ENCODE data around the gene CHSY1. TPM values are rescaled to one million over a fixed set of nuclear protein-coding genes. Genes with fewer than 3 reads are reported as not detected.
A peak's percentile ranks its signal among the peaks of the same experiment; 100 is the strongest.
"Not testable (repeated sequence)": the region's sequence is repeated elsewhere in the genome, so short reads cannot be mapped to it uniquely, and the experiment has no call there.

Gene CHSY1
- total and polyA plus RNA-seq, 2 of the 13 experiments (the other 11 are each of a cell fraction or from before 2014, with no cell fraction given) = 13.3 to 13.7 TPM

GRCh38 chr15:101125881-101126428 lies 125.9 kb downstream of the CHSY1 start:
- intact Hi-C loops (cut with micrococcal nuclease; ENCODE audit: unreplicated experiment) = loop anchor here (5.0 to 10.0 kb wide), 2 partner anchors 34 to 129 kb away; partner anchors contain the start of gene CHSY1
- CTCF ChIA-PET (ENCODE audit: low intra/inter-chr PET ratio, low total read pairs) = not testable (repeated sequence)

More at GRCh38 chr15:101125881-101126428, 125.9 kb downstream of the CHSY1 start:
- FAIRE-seq; H2AFZ ChIP-seq (ENCODE audit: low read length); BruUV-seq (replicated peaks); H3K4me3 ChIP-seq (replicated peaks in 1 of 3; ENCODE audit: insufficient read depth in 1 of 3, low read depth in 2 of 3, low read length in 3 of 3); H3K9ac ChIP-seq (ENCODE audit: insufficient read depth, low read depth, low read length); ATAC-seq; H4K20me1 ChIP-seq (ENCODE audit: insufficient read depth, low read length); H3K27ac ChIP-seq (ENCODE audit: extremely low read length, insufficient read depth, low read length); POLR2A ChIA-PET; DNase-seq (ENCODE audit: low spot score); H3K79me2 ChIP-seq (ENCODE audit: insufficient read depth, low read length); H3K9me3 ChIP-seq (ENCODE audit: low read length); H3K36me3 ChIP-seq (replicated peaks in 1 of 2; ENCODE audit: control insufficient read depth in 1 of 2, insufficient read depth in 2 of 2, low read length in 2 of 2): not testable (repeated sequence)
- TF ChIP-seq RARA (CRISPR knock-in tag; IDR thresholded peaks at IDR 0.05) = 0 out of 2 replicates have a peak, but pooled peaks have one; percentile 18
- H3K4me1 ChIP-seq (ENCODE audit: insufficient read depth, low read length) = peaks cover 49% of the 10 kb centered on the region
- H3K27me3 ChIP-seq (ENCODE audit: control insufficient read depth in 1 of 2, insufficient read depth in 2 of 2, low read length in 2 of 2) = peaks cover 4 to 42% of the 10 kb centered on the region in 2 experiments; a peak in 3 of 5 replicates
- WGBS (ENCODE audit: low lambda C conversion rate) = 14% methylated on average over 13 of the region's 13 CpGs
- in situ Hi-C loops (cut with HindIII; ENCODE audit: extremely low pct_ligation_motif_present, low pct_unique_long_range_greater_than_20kb) = loop anchor here (5.0 kb wide), 1 partner anchor 34 kb away; no protein-coding TSS in a partner anchor
- H3K4me2 ChIP-seq (ENCODE audit: low read depth, low read length) = 0 out of 2 replicates have a peak overlapping the region, but pooled peaks have one; percentile 8

Other genes with a start within 250 kb of the CHSY1 start
- 31.6 and 63.0 TPM in 2 replicates for gene SELENOS, start 25.4 kb upstream of the CHSY1 start, total RNA-seq (2016; rRNA removed; fragmentation: Illumina TruSeq; extraction: Trizol)
- gene SELENOS, start 25.4 kb upstream of the CHSY1 start, polyA plus RNA-seq (2011; rRNA removed) = 56.6 and 66.1 TPM in 2 replicates
- gene SNRPA1, start 43.2 kb upstream of the CHSY1 start, total RNA-seq (2016; rRNA removed; fragmentation: Illumina TruSeq; extraction: Trizol) = 41.2 and 72.5 TPM in 2 replicates
- 80.0 and 108 TPM in 2 replicates for gene SNRPA1, start 43.2 kb upstream of the CHSY1 start, polyA plus RNA-seq (2011; rRNA removed)
- gene PCSK6, start 237.7 kb upstream of the CHSY1 start, total RNA-seq (2016; rRNA removed; fragmentation: Illumina TruSeq; extraction: Trizol) = 42.5 and 56.5 TPM in 2 replicates
- 155 and 208 TPM in 2 replicates for gene PCSK6, start 237.7 kb upstream of the CHSY1 start, polyA plus RNA-seq (2011; rRNA removed)

Data from HepG2 (cell line).